ENCODE results near the gene DCBLD2.

DNA sequence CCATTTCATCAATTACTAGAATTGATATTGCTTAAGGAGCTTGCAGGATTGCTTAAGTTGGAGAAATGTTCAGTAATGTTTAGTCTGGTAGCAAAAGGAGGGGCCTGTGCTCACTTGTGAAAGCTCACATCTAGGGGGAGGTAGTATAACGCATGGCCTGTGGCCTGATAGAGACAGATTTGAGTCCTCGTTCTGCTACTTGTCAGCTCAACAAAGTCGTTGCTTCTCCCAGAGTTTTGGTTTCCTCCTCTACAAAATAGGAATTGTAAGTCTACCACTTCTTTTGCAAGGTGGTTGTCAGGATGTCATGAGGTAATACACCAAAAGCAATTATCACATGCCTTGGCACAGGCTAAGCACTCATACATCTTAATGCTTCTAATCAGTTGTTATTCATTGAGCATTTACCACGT is 137.0 kb downstream of the DCBLD2 start:
- TF ChIP-seq CTCF (IDR thresholded peaks at IDR 0.05; ENCODE audit: low read depth, low read length), result no peak
- no peak for TF ChIP-seq EZH2phosphoT487 (IDR thresholded peaks at IDR 0.05; ENCODE audit: low read depth)

Data from OCI-LY3 (cell line).